HG02938 (cell line): ENCODE data around the gene MRPL37.
"Not testable (repeated sequence)": the region's sequence is repeated elsewhere in the genome, so short reads cannot be mapped to it uniquely, and the experiment has no call there.

Source experiments
- ATAC-seq: cut with Tn5 transposase; IDR thresholded peaks from one replicate; pipeline ENCODE4 v1.9.1; 2021; ENCODE audit warnings: mild to moderate bottlenecking, moderate library complexity; ENCODE audit not compliant: unreplicated experiment

The MRPL37 gene

DNA sequence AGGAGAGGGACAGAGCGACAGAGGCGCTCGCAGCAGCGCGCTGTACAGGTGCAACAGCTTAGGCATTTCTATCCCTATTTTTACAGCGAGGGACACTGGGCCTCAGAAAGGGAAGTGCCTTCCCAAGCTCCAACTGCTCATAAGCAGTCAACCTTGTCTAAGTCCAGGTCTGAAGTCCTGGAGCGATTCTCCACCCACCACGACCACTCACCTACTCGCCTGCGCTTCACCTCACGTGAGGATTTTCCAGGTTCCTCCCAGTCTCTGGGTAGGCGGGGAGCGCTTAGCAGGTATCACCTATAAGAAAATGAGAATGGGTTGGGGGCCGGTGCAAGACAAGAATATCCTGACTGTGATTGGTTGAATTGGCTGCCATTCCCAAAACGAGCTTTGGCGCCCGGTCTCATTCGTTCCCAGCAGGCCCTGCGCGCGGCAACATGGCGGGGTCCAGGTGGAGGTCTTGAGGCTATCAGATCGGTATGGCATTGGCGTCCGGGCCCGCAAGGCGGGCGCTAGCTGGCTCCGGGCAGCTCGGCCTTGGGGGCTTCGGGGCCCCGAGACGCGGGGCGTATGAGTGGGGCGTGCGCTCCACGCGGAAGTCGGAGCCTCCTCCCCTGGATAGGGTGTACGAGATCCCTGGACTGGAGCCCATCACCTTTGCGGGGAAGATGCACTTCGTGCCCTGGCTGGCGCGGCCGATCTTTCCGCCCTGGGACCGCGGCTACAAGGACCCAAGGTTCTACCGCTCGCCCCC, at the start of gene MRPL37, which contains the start of gene CYB5RL:
MRPL37 (plus strand) TSS at position 403 of the 754 bp plus-strand sequence; CDS start at position 480, 77 bp downstream.
CYB5RL (minus strand) TSS at position 266 of the 754 bp plus-strand sequence. CDS start 4,414 bp downstream, outside the sequence.
- peak; percentile 96 for ATAC-seq

DNA sequence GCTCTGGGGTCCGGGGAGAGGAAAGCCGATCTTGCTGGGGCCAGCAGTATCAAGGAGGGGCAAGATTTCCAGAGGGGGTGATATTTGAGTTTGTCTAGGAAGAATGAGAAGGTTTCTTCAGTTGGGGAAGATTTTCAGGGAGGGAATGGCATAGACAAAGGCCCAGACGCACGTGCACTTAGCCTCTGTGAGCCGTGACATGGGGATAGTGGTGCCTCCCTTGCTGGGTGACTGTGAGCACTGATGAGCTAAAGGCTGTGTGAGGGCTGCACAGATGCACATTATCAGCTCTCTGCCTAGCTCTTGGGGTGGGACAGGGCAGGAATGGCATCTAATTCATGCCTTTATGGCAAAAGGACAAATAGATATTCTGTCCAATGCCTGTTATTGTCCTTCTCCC, 49.0 kb upstream of the MRPL37 start:
- ATAC-seq: no peak

DNA sequence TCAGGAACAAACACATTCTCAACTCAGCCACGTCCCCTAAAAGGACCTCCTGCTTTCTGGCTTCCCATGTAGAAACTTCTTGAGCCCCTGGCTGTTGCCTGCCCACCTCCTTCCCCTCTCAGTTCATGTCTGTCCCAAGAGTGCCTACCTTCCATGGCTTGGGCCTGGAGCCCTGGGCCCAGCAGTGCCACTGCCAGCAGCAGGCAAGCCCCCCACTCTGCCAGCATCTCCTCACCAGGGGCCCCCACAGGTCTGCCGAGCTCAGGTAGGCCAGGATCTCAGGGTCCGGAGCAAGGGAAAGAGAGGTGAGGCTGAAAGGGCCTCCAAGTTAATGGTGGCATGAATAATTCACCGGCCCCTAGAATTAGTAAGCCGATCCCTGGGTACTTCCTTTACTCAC, 47.3 kb upstream of the MRPL37 start, which contains the start of gene CDCP2:
CDCP2 (minus strand) TSS at position 305 of the 400 bp plus-strand sequence; CDS start at position 227, 78 bp downstream.
- ATAC-seq: no peak

DNA sequence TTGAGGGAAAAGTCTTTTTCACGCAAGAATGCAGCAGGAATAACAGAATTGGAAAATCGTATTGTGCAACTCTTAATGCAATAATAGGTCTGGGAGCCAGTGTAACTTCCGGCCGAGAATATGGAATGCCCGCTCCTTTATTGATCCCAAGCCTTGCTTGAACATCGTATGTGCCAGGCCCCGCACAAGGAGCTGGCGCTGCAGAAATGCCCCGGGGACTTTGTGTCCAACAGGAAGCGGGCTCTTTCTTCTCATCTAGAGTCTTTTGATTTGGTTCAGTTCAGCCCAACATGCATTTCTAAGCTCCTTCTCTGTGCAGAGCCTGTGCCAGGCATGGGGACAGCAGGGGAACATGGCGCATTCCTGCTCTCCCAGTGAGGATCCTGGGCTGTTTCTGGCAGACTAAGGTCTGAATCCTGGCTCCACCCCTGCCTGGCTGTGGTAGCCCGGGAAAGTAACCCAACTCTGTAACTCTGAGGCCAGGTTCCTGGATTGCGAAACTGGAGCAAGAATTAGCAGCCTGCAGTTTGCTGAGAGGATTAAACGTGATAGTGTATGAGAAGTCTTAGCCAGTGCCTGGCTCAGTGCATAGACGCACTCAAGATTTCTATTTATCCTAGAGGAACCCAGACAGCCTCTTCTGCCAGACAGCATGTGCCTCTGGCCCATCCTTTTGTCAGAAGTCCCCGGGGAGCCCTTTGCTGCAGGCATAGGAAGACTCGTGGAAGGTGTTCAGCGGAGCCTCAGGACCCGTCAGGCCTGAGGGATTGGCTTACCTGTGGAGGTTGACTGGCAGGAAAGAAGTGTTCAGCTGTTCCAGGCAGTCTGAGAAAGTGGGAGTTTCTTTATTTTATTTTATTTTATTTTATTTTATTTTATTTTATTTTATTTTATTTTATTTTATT, 46.2 kb upstream of the MRPL37 start:
- no peak for ATAC-seq

DNA sequence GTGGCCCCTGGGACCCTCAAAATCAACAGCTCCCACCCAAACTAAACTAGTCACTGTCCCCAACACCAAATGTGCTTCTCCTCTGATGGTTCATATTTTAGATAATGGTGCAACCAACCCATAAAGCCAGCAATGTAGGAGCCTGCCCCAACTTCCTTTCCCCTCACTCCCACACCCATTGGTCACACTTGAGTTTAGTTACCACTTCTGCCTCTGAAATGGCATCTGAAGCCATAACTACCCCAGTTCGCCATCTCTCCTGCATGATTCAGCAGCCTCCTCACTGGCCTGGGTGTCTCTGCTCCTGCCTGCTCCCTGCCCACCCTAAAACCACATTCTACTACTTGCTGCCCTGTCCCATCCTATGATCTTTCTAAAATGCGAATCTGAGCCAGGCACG, 43.8 kb upstream of the MRPL37 start:
- no peak for ATAC-seq

DNA sequence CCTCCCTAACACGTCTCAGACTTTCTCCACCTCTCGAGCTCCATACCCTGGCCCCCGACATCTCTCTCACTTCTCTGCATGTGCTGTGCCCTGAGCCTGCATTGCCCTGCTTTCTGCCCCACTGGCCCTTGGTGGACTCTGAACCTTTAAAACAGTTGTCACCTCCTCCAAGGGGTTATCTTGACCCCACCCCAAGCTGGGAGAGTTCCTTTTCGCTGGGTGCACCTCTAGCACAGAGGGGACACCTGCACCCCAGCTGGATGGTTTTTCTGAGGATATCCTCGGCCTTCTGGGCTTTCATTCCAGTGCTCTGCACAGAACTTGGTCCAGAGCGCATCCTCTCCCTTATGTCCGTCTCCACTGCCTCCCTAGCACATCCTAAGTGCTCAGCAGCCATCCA, 43.0 kb upstream of the MRPL37 start:
- ATAC-seq: no peak

DNA sequence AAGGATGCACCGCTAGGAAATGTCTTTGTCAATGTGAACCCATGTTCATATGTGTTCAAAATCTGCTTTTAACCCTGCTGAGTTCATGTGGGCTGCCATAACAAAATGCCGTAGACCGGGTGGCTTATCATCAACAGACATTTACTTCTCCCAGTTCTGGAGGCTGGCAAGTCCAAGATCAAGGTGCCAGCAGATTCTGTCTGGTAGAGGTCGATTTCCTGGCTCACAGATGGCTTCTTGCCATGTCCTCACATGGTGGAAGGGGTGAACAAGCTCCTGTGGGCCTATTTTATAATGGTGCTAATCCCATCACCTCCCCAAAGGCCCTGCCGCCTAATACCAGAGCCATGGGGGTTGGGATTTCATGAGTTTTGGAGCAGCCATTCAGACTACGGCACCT, 42.6 kb upstream of the MRPL37 start:
- ATAC-seq: no peak

DNA sequence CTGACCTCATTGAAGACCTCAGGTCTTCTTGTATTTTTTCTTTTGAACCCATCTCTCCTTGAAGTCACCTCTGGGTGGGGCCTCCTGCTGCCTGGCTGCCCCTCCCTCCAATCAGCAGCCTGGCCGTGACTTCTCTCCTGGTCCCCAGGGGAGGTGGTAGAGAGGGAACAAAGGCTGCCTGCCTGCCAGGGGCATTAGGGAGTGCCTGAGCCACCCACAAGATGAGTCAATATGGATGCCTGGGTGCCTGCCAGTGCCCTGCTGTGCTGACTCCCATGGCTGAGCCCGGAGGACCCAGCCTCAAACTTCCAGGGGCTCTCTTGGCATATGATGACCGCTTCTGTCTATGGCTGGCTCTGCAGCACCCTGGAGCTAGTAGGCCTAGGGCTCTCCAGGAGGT, 41.9 kb upstream of the MRPL37 start:
- no peak for ATAC-seq

DNA sequence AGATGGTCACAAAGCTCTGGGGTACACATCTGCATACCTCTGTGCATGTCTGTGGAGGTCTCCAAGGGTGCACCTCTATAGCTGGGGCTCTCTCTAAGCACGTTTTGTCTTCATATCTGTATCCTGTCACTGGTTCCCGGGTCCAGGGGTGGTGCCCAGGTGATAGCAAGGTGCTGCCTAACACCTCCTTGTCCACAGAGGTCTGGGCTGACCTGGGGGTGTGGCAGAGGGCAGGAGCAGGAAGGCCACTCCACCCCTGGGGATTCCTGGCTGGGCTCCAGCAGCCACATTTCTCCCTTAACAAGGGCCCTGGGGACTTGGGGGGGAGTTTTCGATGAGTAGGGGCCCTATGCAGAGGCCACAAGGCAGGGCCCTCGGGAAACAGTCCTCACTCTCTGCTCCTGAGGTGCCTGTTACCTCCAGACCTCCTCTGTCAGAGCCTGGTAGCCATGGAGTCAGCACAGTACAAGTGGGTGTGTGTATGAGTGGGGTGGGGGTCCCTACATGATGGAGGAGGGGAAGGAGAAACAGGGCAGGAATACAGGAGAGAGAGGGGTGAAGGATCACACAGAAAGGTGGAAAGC, 40.1 kb upstream of the MRPL37 start:
- ATAC-seq: no peak

DNA sequence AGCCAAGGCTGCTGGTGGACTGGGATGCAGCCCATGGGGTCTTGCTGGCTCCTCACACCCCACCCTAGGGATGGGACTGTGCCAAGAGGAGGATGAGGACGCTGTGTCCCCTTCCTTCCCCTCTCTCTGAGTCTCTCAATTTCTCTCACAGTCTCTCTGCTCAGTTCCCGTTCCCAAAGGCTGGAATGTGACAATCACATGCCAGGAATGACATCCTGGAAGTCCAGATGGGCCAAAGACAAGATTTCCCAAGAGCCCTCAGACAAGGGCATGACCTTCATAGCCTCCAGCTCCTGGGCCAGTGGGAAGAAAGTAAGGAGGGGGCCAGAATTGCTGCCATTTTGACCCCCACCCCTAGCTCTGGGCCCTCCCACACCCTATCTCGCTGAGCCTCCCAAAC, 39.6 kb upstream of the MRPL37 start:
- ATAC-seq: no peak

DNA sequence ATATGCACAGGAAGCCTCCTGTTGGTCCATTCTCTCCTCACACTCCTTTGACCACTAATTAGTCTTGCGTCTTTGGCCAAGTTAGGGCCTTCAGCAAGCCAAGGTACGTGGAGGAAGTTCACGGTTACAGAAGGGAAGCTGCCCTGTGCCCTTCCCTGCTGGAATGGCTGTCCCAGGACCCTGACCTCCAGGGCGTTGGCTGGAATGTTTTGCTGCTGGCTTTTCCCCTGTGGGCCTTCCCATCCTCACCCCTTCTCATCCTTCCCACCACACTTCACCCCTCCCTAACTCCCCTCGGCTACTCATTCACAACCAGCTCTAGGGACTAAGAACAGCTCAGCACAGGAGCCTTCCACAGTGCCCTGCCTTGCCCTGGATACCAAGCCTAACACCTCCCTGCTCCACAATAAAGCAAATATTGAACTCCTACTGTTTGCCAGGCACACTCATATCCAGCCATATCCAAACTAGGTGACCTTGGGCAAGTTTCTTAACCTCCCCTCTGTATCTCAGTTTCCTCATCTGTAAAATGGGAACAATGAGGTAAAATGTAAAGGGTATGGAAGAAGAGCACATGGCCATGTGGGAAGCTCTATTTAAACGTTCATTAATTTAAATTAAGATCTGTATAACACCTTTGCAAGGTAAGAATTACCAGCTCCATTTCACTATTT, 38.3 kb upstream of the MRPL37 start:
- no peak for ATAC-seq

DNA sequence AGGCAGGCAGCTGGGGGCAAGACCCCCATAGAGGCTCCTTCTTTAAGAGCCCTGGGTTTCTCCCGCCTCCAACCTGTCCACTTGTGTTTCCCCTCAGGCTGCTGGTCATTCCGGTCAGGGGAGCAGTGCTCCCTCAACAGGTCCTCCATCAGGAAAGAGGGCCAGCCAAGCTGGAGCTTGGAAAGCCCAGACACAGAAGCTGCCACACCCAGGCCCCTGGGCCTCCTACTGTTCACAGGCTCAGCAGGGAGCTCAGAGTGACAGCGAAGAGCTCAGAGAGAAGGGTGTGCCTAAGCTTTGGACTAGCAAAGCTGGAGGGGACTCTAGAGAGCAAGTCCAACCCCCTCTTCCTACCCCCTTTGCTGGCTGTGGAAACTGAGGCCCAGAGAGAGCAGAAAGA, 36.9 kb upstream of the MRPL37 start:
- no peak for ATAC-seq

DNA sequence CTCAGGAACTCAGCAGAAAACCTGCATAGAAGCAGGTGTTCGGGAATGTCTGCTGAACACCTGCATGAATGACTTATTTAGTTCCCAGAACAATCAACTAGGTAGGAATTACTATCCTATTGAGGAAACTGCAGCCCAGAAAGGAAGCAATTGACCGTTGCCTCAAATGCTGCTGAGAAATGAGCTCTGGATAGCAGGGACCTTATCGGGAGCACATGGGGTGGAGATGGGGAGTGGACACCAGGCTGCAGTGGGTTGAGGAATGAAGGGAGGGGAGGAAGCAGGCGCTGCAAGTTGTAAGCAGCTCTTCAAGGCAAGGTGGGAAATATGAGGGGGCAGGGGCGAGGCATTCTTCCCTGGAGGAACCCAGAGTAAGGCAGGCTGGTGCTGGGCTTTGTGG, 36.4 kb upstream of the MRPL37 start:
- ATAC-seq: no peak

DNA sequence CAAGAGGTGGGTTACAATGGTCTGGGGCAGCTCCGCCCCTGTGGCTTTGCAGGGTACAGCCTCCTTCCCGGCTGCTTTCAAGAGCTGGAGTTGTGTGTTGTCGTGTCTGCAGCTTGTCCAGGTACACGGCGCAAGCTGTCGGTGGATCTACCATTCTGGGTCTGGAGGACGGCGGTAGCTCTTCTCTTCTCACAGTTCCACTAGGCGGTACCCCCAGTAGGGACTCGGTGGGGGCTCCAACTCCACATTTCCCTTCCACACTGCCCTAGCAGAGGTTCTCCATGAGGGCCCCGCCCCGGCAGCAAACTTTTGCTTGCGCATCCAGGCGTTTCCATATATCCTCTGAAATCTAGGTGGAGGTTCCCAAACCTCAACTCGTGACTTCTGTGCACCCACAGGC, 34.8 kb upstream of the MRPL37 start:
- no peak for ATAC-seq

DNA sequence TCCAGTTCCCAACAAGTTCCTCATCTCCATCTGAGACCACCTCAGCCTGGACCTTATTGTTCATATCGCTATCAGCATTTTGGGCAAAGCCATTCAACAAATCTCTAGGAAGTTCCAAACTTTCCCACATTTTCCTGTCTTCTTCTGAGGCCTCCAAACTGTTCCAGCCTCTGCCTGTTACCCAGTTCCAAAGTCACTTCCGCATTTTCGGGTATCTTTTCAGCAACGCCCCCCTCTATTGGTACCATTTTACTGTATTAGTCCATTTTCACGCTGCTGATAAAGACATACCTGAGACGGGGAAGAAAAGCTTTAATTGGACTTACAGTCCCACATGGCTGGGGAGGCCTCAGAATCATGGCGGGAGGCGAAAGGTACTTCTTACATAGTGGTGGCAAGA, 33.6 kb upstream of the MRPL37 start:
- ATAC-seq: not testable (repeated sequence)

DNA sequence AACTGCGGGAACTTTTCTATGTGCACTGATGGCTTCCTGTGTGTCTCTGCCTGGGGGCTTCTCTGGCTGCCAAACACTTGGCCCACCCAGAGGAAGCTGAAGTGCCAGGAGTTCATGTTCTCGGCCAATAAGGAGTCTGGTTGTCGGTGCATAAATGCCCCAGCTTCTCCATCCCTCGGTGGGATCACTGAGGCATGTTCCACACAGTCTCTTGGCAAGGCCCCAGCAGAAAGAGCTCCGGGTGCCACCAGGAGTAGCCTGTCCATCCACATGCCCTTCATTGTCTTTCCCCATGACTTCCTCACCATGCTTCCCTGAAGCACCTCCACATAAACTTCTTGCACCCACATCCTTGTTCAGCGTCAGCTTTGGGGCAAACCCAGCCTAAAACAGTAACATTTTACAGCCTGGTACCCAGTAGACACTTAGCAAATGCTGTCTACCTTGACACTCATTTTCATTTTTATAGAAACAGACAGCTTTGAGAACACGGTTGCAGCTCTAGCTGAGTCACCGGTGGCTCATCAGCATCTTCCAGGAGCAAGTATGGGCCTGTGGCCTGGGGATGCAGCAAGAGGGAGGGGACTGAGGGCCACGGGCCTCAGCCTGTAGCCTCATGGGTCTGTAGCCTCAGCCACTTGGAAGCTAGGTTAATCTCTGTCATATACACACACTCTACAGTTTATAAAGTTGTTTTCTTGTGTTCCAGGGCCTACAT, 32.4 kb upstream of the MRPL37 start:
- ATAC-seq: no peak

DNA sequence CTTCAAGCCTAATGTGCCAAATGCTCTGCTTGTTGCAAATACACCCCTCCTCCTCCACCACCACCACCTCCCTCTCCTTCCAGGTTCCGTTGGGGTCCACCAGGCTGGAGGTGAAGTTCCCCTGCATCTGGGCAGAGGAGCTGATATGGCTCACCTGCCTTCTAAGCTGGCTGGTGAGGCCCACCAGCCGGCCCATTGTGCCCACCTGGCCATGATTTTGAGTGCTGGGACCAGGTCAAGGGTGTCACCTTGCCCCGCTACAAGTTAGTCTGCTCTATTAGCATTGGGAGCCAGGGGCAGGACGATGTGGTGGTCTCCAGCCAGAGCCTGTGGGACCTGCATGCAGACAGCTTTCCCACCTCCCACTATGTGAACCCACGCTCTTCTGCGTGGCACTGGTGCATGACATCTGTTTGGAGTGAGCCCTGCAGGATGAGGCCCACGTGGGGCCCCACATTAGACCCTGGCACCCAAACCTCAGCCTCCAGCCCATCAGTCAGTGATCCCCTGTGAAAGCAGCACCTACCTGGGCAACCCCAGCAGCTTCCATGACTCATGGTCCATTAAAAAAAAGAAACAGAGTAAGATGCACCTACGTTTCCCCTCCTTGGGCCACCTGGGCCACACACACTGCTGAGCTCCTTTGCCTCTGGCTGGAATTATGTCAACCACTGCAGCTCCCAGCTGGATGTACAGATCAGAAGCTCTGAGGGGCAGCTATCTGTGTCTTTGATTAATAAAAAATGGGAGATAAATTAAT, 31.6 kb upstream of the MRPL37 start:
- ATAC-seq: no peak

DNA sequence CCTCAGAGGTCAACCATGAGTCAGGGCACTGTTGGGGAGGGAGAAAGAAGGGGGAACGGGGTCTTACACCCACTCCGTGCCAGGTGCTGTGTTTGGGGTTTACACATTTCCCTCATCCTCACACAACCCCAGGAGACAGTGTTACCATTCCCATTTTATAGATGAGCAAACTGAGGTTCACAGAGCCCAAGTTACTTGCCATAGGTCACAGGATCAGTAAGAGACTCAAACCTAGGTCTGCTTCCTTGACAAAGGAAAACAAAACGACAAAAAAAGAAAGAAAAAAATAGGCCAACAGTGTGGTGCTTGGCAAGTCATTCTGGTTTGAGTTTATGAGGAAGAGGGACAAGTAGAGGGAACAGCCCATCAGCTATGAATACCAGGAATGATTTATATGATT, 30.9 kb upstream of the MRPL37 start:
- no peak for ATAC-seq

DNA sequence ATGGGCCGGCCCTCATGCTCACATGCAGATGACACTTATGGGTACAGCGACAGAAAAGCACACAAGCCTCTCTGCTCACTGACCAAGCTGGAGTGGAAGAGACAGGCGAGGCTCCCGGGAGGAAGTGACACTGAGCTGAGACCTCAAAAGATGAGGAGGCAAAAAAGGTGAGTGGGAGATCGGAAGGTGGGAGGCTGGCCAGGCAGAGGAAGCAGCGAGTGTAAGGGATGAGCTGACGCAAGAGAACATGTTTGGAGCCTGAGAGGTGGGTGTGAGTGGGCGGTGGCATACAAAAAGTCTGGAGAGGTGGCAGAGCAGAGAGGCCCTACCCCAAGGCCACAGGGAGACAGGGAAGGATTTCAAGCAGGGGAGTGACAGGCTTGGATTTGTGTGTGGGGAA, 29.0 kb upstream of the MRPL37 start:
- no peak for ATAC-seq

DNA sequence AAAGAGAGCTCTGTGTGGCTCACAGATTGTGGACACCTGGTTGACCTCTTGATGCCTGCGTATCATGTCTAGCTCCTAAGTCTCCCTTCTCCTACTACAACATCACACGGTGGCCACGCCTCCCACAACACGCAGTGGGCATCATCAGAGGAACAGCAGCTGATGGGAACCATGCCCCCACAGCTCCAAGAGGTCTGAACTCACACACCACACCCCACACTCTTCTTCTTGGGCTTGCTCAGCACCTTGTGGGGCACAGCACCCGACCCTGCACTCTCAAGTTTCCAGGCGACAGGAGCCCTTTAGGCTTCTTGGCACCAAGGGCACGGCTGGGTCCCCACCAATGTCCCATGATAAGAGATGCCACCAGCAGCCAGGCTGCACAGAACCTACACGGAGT, 28.4 kb upstream of the MRPL37 start:
- no peak for ATAC-seq
